ENCODE measurements around the gene MIDN.
A peak's percentile ranks its signal among the peaks of the same experiment; 100 is the strongest.

Gene MIDN

GRCh38 chr19:1259206-1259875, 11.0 kb downstream of the MIDN start:
- DNase-seq (ENCODE audit: low read depth), result peak; percentile 95
- TF ChIP-seq, protein P1, sequence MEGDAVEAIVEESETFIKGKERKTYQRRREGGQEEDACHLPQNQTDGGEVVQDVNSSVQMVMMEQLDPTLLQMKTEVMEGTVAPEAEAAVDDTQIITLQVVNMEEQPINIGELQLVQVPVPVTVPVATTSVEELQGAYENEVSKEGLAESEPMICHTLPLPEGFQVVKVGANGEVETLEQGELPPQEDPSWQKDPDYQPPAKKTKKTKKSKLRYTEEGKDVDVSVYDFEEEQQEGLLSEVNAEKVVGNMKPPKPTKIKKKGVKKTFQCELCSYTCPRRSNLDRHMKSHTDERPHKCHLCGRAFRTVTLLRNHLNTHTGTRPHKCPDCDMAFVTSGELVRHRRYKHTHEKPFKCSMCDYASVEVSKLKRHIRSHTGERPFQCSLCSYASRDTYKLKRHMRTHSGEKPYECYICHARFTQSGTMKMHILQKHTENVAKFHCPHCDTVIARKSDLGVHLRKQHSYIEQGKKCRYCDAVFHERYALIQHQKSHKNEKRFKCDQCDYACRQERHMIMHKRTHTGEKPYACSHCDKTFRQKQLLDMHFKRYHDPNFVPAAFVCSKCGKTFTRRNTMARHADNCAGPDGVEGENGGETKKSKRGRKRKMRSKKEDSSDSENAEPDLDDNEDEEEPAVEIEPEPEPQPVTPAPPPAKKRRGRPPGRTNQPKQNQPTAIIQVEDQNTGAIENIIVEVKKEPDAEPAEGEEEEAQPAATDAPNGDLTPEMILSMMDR (IDR thresholded peaks at IDR 0.05; ENCODE audit: insufficient read depth, low read depth, low read length, missing control alignments), result no peak
- H3K4me3 ChIP-seq (ENCODE audit: low read depth, low read length), result peak overlapping the region; percentile 83

DNA sequence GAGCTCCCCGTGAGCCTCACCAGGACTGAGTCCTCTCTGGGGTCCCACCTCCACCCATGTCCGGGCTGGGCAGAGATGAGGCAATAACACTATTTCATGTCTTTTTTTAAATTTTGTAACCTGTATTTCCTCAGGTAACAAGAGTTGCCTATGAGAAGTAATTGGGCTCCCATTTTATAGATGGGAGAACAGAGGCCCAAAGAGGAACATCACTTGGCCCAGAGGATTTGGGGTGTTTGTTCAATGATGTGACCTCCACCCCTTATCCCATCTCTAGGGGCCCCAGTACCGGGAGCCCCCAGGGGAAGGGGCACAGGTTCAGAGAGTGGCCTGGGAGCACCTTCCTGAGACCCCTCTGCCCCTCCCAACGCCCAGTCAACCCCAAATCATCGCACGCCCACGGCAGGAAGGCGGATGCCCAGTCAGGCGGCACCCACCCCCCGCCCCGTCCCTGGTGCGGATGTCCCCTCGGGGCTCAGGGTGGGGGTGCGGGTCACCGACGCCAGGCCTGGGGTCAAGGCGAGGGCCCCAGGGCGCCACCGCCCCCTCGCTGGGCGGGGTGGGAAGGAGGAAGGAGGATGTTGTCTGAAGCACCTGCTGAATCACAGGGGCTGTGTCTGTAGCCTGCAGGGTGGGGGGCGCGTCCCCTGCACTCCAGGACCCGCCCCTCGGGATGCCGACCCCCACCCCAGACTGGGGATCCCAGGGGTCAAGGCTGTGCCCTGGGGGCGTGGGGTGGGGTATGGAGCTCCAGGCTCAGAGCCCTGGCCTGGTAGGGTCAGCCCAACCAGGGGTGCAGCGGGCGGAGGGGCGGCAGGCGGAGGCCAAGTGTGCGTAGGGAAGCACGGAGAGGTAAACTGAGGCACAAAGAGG, 11.7 kb downstream of the MIDN start:
- DNase-seq (ENCODE audit: low read depth), result peak; percentile 71
- TF ChIP-seq, protein P1 (IDR thresholded peaks at IDR 0.05; ENCODE audit: insufficient read depth, low read depth, low read length, missing control alignments), result no peak
- peak overlapping the region; percentile 83 for H3K4me3 ChIP-seq (ENCODE audit: low read depth, low read length)

GRCh38 chr19:1260749-1261537, 12.6 kb downstream of the MIDN start:
- TF ChIP-seq, protein P1 (IDR thresholded peaks at IDR 0.05; ENCODE audit: insufficient read depth, low read depth, low read length, missing control alignments), result no peak
- peak overlapping the region; percentile 93 for H3K4me3 ChIP-seq (ENCODE audit: low read depth, low read length)
- DNase-seq (ENCODE audit: low read depth), result peak; percentile 98

GRCh38 chr19:1261538-1261797, 13.1 kb downstream of the MIDN start:
- TF ChIP-seq, protein P1 (IDR thresholded peaks at IDR 0.05; ENCODE audit: insufficient read depth, low read depth, low read length, missing control alignments), result peak; percentile 29
- H3K4me3 ChIP-seq (ENCODE audit: low read depth, low read length), result peak overlapping the region; percentile 93
- DNase-seq (ENCODE audit: low read depth), result no peak

GRCh38 chr19:1261798-1262622, 13.6 kb downstream of the MIDN start:
- H3K4me3 ChIP-seq (ENCODE audit: low read depth, low read length), result peak overlapping the region; percentile 93
- TF ChIP-seq, protein P1 (IDR thresholded peaks at IDR 0.05; ENCODE audit: insufficient read depth, low read depth, low read length, missing control alignments), result no peak
- DNase-seq (ENCODE audit: low read depth), result no peak

DNA sequence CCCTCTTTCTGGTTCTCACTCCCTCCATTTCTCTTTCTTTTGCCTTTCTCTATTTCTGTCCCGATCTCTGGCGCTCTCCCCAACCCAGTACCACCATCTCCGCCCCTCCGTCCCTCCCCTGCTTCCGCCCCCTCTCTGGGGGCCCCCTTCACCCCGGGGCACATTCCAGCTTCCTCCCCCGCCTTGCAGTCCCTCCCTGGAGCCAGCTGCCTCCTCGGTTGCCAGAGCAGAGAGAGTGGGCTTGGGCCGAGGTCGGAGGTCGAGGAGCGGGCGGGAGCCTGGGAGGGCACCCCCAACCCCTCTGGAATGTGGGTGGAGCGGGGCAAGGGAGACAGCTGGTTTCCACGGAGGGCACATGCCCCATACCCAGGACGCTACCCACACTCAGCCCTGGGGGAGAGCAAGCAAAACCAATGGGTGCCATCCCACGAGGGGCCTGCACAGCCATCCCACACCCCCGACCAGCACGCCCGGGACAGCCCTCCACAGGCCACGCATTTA, 14.3 kb downstream of the MIDN start:
- TF ChIP-seq, protein P1 (IDR thresholded peaks at IDR 0.05; ENCODE audit: insufficient read depth, low read depth, low read length, missing control alignments), result no peak
- no peak for DNase-seq (ENCODE audit: low read depth)
- peak overlapping the region; percentile 93 for H3K4me3 ChIP-seq (ENCODE audit: low read depth, low read length)

All from GM12865 (cell line).